B cell (primary cell): Measurements from ENCODE around the gene KLF3.

Experiments
- EZH2 ChIP-seq: IDR thresholded peaks from 2 replicates; pipeline ENCODE4 v1.6.1; 2012; ENCODE audit warnings: borderline replicate concordance, low read depth, mild to moderate bottlenecking, moderate library complexity, low read length; ENCODE audit not compliant: insufficient read depth, poor library complexity, severe bottlenecking
- TF ChIP-seq, protein P1 (sequence below): fragments of 200-600 bp; IDR thresholded peaks from one replicate; pipeline ENCODE4 v1.8.0; 2022; ENCODE audit warnings: antibody characterized with exemption, mild to moderate bottlenecking

DNA sequence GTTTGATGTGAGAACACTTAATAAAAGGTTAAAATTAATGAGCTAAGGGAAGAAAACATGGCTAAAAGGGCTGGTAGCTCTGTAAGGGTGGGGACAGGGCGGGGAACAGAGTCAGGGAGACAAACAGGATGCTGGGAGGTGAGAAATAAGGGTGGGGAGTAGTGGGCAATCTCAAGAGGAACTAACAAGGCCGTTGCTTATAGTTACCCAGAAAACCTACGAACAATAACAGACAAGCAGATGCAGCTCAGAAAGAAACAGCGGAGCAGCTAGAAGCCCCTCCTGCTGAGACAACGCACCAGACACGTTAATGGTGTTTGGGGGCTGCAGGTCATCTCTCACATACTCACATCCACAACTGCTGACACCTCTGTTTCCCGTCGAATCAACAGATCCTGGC lies 9.7 kb upstream of the KLF3 start:
- TF ChIP-seq, protein P1, sequence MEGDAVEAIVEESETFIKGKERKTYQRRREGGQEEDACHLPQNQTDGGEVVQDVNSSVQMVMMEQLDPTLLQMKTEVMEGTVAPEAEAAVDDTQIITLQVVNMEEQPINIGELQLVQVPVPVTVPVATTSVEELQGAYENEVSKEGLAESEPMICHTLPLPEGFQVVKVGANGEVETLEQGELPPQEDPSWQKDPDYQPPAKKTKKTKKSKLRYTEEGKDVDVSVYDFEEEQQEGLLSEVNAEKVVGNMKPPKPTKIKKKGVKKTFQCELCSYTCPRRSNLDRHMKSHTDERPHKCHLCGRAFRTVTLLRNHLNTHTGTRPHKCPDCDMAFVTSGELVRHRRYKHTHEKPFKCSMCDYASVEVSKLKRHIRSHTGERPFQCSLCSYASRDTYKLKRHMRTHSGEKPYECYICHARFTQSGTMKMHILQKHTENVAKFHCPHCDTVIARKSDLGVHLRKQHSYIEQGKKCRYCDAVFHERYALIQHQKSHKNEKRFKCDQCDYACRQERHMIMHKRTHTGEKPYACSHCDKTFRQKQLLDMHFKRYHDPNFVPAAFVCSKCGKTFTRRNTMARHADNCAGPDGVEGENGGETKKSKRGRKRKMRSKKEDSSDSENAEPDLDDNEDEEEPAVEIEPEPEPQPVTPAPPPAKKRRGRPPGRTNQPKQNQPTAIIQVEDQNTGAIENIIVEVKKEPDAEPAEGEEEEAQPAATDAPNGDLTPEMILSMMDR = no peak
- TF ChIP-seq EZH2 = no peak
